GM19035 (cell line): Measurements from ENCODE around the gene OLIG2.

Source experiments
- ATAC-seq: cut with Tn5 transposase; IDR thresholded peaks from one replicate; pipeline ENCODE4 v1.9.1; 2021; ENCODE audit not compliant: unreplicated experiment

The OLIG2 gene

GRCh38 chr21:33019885-33020557, 5.7 kb upstream of the OLIG2 start:
- no peak for ATAC-seq

GRCh38 chr21:33020558-33021100, 5.1 kb upstream of the OLIG2 start:
- no peak for ATAC-seq

GRCh38 chr21:33021150-33021549, 4.6 kb upstream of the OLIG2 start:
- ATAC-seq = no peak

GRCh38 chr21:33021667-33022066, 4.1 kb upstream of the OLIG2 start:
- no peak for ATAC-seq

GRCh38 chr21:33022489-33022827, 3.3 kb upstream of the OLIG2 start:
- ATAC-seq = no peak

- ATAC-seq = no peak
Measured at GRCh38 chr21:33022828-33023573, 2.7 kb upstream of the OLIG2 start.

GRCh38 chr21:33023574-33024200, 2.0 kb upstream of the OLIG2 start:
- ATAC-seq = no peak

- no peak for ATAC-seq
Measured at GRCh38 chr21:33024201-33025103, 1.3 kb upstream of the OLIG2 start.

GRCh38 chr21:33025106-33025488, 638 bp upstream of the OLIG2 start:
- ATAC-seq = no peak

- no peak for ATAC-seq
Measured at GRCh38 chr21:33026443-33026858, 716 bp downstream of the OLIG2 start.

GRCh38 chr21:33026878-33027400, 1.2 kb downstream of the OLIG2 start:
- ATAC-seq = no peak

GRCh38 chr21:33027401-33028286, 1.9 kb downstream of the OLIG2 start:
- ATAC-seq = no peak

GRCh38 chr21:33028287-33028670, 2.5 kb downstream of the OLIG2 start:
- no peak for ATAC-seq

GRCh38 chr21:33028773-33029384, 3.1 kb downstream of the OLIG2 start:
- no peak for ATAC-seq

- no peak for ATAC-seq
Measured at GRCh38 chr21:33029385-33029921, 3.7 kb downstream of the OLIG2 start.

- ATAC-seq = no peak
Measured at GRCh38 chr21:33029975-33030461, 4.3 kb downstream of the OLIG2 start.

- no peak for ATAC-seq
Measured at GRCh38 chr21:33030633-33031032, 4.9 kb downstream of the OLIG2 start.

GRCh38 chr21:33031152-33031911, 5.6 kb downstream of the OLIG2 start:
- no peak for ATAC-seq
